HG03159 (cell line): ENCODE results near the gene PCDHA9.
"Not testable (repeated sequence)": the region's sequence is repeated elsewhere in the genome, so short reads cannot be mapped to it uniquely, and the experiment has no call there.

Source experiments
- ATAC-seq: cut with Tn5 transposase; IDR thresholded peaks from one replicate; pipeline ENCODE4 v1.9.1; 2021; ENCODE audit warnings: mild to moderate bottlenecking, moderate library complexity; ENCODE audit not compliant: unreplicated experiment

The PCDHA9 gene

GRCh38 chr5:140833993-140834392 is 14.2 kb upstream of the PCDHA9 start, which contains the start of gene PCDHA7:
Gene PCDHA7 (plus strand): TSS chr5:140834269. CDS start chr5:140834384, 115 bp downstream.
- no peak for ATAC-seq

- ATAC-seq, result not testable (repeated sequence)
These were observed 13.7 kb upstream of the PCDHA9 start for GRCh38 chr5:140834439-140835008.

GRCh38 chr5:140835622-140836510 is 12.3 kb upstream of the PCDHA9 start:
- ATAC-seq, result no peak

DNA sequence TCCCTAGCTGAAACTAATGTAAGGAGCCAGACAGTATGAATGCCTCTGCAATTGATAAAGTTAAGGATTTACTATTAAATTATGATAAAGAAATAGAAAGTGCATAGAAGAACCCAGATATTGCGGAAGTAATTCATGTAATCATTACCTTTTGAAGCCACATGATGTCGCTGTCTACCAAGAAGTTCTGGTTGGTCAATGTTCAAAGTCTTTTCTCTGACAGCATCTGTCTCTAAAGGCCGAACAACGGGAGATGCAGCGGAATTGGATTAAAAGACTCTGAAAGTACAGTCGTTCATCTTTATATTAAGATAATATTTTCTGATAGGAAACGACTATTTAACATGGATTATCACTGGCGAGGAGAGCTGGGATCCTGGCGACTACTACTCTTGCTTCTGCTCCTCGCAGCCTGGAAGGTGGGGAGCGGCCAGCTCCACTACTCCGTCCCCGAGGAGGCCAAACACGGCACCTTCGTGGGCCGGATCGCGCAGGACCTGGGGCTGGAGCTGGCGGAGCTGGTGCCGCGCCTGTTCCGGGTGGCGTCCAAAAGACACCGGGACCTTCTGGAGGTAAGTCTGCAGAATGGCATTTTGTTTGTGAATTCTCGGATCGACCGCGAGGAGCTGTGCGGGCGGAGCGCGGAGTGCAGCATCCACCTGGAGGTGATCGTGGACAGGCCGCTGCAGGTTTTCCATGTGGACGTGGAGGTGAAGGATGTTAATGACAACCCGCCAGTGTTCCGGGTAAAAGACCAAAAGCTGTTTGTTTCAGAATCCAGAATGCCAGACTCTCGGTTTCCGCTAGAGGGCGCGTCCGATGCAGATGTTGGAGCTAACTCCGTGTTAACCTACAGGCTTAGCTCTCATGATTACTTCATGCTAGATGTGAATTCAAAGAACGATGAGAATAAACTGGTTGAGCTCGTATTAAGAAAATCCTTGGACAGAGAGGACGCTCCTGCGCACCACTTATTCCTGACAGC is 6.9 kb upstream of the PCDHA9 start, which contains the start of gene PCDHA8:
TSS of gene PCDHA8 (plus strand) at position 210 of the 985 bp plus-strand sequence. CDS start at position 345, 135 bp downstream.
- no peak for ATAC-seq

DNA sequence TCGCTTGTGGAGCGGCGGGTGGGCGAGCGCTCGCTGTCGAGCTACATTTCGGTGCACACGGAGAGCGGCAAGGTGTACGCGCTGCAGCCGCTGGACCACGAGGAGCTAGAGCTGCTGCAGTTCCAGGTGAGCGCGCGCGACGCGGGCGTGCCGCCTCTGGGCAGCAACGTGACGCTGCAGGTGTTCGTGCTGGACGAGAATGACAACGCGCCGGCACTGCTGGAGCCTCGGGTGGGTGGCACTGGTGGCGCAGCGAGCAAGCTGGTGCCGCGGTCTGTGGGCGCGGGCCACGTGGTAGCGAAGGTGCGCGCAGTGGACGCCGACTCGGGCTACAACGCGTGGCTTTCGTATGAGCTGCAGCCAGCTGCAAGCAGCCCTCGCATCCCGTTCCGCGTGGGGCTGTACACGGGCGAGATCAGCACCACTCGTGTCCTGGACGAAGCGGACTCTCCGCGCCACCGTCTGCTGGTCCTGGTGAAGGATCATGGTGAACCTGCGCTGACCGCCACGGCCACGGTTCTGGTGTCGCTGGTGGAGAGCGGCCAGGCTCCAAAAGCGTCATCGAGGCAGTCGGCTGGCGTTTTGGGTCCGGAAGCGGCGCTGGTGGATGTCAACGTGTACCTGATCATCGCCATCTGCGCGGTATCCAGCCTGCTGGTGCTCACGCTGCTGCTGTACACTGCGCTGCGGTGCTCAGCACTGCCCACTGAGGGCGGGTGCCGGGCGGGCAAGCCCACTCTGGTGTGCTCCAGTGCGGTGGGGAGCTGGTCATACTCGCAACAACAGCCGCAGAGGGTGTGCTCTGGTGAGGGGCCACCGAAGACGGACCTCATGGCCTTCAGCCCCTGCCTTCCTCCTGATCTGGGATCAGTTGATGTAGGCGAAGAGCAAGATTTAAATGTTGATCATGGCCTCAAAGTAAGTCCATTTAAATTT is 5.1 kb upstream of the PCDHA9 start:
- no peak for ATAC-seq

DNA sequence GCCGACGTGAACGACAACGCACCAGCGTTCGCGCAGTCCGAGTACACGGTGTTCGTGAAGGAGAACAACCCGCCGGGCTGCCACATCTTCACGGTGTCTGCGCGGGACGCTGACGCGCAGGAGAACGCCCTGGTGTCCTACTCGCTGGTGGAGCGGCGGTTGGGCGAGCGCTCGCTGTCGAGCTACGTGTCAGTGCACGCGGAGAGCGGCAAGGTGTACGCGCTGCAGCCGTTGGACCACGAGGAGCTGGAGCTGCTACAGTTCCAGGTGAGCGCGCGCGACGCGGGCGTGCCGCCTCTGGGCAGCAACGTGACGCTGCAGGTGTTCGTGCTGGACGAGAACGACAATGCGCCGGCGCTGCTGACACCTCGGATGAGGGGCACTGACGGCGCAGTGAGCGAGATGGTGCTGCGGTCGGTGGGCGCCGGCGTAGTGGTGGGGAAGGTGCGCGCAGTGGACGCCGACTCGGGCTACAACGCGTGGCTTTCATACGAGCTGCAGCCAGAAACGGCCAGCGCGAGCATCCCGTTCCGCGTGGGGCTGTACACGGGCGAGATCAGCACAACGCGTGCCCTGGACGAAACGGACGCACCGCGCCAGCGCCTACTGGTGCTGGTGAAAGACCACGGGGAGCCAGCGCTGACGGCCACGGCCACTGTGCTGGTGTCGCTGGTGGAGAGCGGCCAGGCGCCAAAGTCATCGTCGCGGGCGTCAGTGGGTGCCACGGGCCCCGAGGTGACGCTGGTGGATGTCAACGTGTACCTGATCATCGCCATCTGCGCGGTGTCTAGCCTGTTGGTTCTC is 1.9 kb downstream of the PCDHA9 start:
- not testable (repeated sequence) for ATAC-seq

DNA sequence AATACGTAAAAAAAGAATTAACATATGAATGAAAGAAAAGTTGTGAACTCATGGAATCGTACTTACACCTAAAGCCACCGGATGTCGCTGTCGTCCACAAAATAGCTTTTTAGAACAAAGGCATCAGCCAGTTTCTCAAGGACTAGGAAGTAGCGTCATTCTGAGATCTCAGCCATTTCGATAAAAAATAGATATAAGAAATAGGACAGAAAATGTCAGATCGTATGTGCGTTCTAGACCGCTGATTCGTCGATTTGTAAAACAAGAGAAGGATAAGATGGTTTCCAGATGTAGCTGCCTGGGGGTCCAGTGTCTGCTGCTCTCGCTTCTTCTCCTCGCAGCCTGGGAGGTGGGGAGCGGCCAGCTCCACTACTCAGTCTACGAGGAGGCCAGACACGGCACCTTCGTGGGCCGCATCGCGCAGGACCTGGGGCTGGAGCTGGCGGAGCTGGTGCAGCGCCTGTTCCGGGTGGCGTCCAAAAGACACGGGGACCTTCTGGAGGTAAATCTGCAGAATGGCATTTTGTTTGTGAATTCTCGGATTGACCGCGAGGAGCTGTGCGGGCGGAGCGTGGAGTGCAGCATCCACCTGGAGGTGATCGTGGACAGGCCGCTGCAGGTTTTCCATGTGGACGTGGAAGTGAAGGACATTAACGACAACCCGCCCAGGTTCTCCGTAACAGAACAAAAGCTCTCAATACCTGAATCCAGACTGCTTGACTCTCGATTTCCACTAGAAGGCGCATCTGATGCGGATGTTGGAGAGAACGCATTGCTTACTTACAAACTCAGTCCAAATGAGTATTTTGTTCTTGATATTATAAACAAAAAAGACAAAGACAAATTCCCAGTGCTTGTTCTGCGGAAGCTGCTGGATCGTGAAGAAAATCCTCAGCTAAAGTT is 7.8 kb downstream of the PCDHA9 start, which contains the start of gene PCDHA10:
TSS of gene PCDHA10 (plus strand) at position 126 of the 903 bp plus-strand sequence. CDS start at position 278, 152 bp downstream.
- no peak for ATAC-seq

DNA sequence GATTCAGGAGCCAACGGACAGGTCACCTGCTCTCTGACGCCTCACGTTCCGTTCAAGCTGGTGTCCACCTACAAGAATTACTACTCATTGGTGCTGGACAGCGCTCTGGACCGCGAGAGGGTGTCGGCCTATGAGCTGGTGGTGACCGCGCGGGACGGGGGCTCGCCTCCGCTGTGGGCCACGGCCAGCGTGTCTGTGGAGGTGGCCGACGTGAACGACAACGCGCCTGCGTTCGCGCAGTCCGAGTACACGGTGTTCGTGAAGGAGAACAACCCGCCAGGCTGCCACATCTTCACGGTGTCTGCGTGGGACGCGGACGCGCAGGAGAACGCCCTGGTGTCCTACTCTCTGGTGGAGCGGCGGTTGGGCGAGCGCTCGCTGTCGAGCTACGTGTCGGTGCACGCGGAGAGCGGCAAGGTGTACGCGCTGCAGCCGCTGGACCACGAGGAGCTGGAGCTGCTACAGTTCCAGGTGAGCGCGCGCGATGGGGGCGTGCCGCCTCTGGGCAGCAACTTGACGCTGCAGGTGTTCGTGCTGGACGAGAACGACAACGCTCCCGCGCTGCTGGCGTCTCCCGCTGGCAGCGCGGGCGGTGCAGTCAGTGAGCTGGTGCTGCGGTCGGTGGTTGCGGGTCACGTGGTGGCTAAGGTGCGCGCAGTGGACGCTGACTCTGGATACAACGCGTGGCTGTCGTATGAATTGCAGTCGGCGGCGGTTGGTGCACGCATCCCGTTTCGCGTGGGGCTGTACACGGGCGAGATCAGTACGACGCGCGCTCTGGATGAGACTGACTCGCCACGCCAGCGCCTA is 9.2 kb downstream of the PCDHA9 start:
- no peak for ATAC-seq

GRCh38 chr5:140857987-140858240 is 9.7 kb downstream of the PCDHA9 start:
- ATAC-seq, result no peak

GRCh38 chr5:140862441-140863295 is 14.5 kb downstream of the PCDHA9 start:
- ATAC-seq, result no peak

DNA sequence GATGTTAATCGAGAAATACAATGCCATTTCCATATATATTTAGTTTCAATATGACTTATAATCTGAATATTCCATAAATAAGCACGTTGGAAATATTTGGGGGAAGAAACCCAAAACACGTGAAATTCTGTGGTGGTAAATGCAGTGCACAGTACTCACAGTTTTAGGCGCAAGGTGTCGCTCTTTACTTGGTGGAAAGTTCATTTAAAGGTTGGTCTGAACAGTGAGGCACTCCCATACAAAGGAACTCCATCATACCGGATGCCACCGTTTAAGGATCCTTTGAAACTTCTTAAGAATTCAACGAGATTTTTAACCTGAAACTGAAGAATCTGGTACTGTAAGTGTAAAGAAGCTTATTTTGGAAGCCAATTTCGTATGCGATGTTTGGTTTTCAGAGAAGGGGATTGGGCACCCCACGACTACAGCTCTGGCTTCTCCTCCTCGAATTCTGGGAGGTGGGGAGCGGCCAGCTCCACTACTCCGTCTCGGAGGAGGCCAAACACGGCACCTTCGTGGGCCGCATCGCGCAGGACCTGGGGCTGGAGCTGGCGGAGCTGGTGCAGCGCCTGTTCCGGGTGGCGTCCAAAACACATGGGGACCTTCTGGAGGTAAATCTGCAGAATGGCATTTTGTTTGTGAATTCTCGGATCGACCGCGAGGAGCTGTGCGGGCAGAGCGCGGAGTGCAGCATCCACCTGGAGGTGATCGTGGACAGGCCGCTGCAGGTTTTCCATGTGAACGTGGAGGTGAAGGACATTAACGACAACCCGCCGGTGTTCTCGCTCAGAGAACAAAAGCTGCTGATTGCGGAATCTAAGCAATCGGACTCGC is 20.8 kb downstream of the PCDHA9 start, which contains the start of gene PCDHA11:
TSS of gene PCDHA11 (plus strand) at position 237 of the 834 bp plus-strand sequence. CDS start at position 384, 147 bp downstream.
- ATAC-seq, result no peak

DNA sequence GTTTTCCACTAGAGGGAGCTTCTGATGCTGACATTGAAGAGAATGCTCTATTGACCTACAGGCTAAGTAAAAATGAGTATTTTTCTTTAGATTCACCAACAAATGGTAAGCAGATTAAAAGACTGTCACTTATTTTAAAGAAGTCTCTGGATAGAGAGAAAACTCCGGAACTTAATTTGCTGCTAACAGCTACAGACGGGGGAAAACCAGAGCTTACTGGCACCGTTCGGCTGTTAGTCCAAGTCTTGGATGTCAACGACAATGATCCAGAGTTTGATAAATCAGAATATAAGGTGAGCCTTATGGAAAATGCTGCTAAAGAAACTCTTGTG is 21.3 kb downstream of the PCDHA9 start:
- no peak for ATAC-seq

GRCh38 chr5:140870221-140871201 is 22.3 kb downstream of the PCDHA9 start:
- no peak for ATAC-seq
